Stimulated activated CD8-positive, alpha-beta memory T cell treated with anti-CD3 and anti-CD28 coated beads, Interleukin-2, amount 100 ng/mL, for 1 hour (primary cell): ENCODE measurements around the gene PPIC.
"Not testable (repeated sequence)": the region's sequence is repeated elsewhere in the genome, so short reads cannot be mapped to it uniquely, and the experiment has no call there.

Experiments used
- DNase-seq, 2 donors: peaks; one replicate each; pipeline ENCODE4 v3.0.0-alpha.2; 2020; ENCODE audit warnings: low read depth in 2 of 2

PPIC gene

GRCh38 chr5:123007754-123008153 is 28.8 kb downstream of the PPIC start:
- no peak for DNase-seq

- no peak for DNase-seq
Measured at GRCh38 chr5:123007182-123007581, 29.3 kb downstream of the PPIC start.

- no peak for DNase-seq
Measured at GRCh38 chr5:123001808-123002207, 34.7 kb downstream of the PPIC start.

- DNase-seq = no peak
Measured at GRCh38 chr5:123000731-123001130, 35.8 kb downstream of the PPIC start.

GRCh38 chr5:122999947-123000563 is 36.5 kb downstream of the PPIC start:
- no peak for DNase-seq

- DNase-seq = no peak
Measured at GRCh38 chr5:122997294-122997693, 39.2 kb downstream of the PPIC start.

- no peak for DNase-seq
Measured at GRCh38 chr5:122996091-122996490, 40.4 kb downstream of the PPIC start.

GRCh38 chr5:122985954-122986721 is 50.4 kb downstream of the PPIC start:
- DNase-seq = no peak

- DNase-seq = no peak
Measured at GRCh38 chr5:122985006-122985700, 51.4 kb downstream of the PPIC start.

GRCh38 chr5:122984425-122984824 is 52.1 kb downstream of the PPIC start:
- DNase-seq = no peak

GRCh38 chr5:122982376-122982775 is 54.1 kb downstream of the PPIC start:
- no peak for DNase-seq

- DNase-seq = no peak
Measured at GRCh38 chr5:122981846-122982245, 54.7 kb downstream of the PPIC start.

GRCh38 chr5:122978644-122979297 is 57.8 kb downstream of the PPIC start:
- DNase-seq = no peak

GRCh38 chr5:122978068-122978467 is 58.5 kb downstream of the PPIC start:
- no peak for DNase-seq

GRCh38 chr5:122977319-122977718 is 59.2 kb downstream of the PPIC start:
- no peak for DNase-seq

GRCh38 chr5:122974251-122974650 is 62.3 kb downstream of the PPIC start:
- not testable (repeated sequence) for DNase-seq

GRCh38 chr5:122973759-122974158 is 62.8 kb downstream of the PPIC start:
- DNase-seq = not testable (repeated sequence)
